GM15510 (cell line): ENCODE results near the gene PPA2.
A peak's percentile ranks its signal among the peaks of the same experiment; 100 is the strongest.

Experiments
- POLR2A ChIP-seq: IDR thresholded peaks from 3 replicates; pipeline ENCODE4 v1.6.1; 2011; ENCODE audit warnings: borderline replicate concordance; ENCODE audit not compliant: insufficient read length; ENCODE audit errors: extremely low read depth

PPA2 gene

DNA sequence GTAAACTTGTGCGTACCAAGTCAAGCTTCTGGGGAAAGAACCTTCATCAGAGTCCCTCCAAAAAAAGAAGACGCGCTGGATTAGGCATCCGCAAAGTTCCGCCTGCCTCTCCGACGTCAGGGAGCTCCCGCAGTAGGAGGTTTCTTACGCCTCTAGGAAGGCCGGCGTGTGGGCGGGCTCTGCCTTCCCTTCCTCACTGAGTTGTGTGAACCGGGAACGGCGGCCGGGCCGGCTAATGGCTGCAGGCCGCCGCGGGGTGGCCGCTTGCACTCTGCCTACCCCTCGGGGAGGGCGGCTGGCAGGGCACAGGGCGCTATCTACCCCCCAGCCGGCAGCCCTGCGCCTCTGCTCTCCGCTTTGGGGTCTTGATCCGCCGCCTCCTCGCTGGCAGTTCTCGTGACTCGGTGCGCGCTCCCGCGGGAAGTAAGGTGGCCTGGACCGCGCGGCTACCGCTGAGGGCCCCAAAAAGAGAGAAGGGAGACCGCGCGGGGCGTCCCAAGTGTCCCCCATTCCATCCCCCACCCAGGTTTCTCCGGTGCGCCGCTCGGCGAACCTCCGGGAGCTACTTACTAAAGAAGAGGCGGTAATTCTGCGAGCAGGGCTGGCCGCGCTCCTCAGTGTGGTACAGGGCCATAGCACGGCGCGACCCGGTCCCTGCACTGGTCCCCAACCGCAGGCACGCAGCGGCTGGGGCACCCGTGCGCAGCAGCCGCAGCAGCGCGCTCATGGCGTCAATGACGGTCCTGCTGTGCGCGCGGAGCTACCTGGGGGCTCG is at the start of gene PPA2:
TSS of gene PPA2 (minus strand) at position 739 of the 775 bp plus-strand sequence. CDS start at position 727, 12 bp downstream.
- TF ChIP-seq POLR2A, result peak; percentile 70

DNA sequence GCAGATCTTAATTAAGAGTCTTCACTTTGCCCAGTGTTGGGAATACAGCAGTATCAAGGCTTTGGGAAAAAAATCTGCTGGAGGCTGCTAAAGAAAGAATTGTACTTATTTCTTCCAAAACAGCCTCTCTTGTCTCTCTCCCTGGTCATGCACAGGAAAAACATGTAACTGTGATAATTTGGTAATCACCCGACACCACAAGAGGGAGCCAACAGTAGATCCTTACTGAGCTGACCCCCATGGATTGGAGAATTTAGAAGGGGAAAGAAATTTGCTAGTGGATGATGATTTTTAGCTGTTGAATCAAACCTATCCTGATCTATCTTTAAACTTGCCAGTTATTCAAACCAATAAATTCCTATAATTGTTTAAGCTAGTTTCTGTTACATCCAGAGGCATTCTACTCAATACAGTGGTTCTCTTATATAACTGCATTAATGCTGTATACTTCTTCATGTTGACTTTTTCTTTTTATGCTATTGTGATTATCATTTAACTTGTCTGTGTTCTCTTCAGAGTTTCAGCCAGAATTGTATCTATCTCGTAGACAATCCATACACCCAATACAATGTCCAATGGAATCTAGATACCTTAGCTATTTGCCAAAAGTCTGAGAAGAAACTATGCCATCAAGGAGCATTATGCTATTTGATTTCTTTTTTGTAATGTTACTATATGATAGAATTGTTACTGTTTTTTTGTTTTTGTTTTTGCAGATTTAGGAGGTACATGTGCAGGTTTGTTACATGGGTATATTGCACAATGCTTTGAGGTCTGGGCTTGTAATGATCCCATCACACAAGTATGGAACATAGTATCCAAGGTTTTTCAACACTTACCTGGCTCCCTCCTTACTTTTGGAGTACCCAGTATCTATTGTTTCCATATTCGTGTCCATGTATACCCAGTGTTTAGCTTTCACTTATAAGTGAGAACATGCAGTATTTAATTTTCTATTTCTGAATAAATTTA is 47.2 kb upstream of the PPA2 start:
- TF ChIP-seq POLR2A, result no peak

DNA sequence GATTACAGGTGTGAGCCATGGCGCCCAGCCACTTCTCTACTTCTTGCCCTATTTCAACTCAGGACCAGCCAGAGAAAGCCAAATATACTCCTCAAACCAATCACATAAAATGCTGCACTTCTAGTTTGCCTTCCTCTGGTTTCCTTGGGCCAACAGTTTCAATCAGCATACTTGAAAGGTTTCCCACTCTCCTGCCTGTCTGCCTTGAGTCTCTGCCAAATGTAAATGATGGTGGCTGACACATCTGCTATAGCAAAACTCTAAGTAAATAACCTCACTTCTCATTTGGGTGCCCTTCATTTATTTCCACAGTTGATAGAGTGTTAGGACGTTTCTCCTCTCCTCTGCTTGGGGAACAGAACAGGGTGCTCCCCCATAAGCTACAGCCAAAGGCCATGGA is 36.4 kb upstream of the PPA2 start:
- no peak for TF ChIP-seq POLR2A

DNA sequence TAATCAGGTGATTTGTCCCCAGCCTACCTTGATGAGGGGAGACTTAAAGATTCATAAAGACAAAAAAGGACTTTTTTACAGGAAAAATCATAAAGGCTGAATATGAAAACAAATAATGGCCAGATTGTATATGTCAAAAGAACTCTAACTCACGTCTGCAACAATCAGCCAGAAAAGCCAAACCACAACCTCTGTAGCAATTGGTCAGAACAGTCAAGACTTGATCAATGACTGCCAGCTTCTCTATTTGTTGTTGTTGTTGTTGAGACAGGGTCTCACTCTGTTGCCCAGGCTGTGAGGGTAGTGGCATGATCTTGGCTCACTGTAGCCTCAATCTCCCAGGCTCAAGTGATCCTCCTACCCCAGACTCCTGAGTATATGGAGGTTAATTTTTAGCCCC is 35.9 kb upstream of the PPA2 start:
- TF ChIP-seq POLR2A, result no peak

DNA sequence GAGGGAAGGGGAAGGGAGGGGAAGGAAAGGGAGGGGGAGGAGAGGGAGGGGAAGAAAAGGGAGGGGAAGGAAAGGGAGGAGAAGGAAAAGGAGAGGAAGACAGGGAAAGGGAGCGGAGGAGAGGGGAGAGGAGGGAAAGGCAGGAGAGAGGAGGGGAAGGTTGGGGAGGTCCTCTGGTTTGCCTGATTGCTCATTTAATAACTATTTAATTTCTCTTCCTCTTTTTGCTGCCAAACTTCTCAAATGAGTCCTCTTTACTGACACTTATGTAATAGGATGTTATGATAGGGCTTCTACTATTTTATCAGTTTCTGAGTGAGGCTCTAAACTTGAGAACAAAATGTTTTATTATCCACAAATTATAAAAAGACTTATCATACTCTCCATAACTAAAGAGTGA is 35.4 kb upstream of the PPA2 start:
- no peak for TF ChIP-seq POLR2A

DNA sequence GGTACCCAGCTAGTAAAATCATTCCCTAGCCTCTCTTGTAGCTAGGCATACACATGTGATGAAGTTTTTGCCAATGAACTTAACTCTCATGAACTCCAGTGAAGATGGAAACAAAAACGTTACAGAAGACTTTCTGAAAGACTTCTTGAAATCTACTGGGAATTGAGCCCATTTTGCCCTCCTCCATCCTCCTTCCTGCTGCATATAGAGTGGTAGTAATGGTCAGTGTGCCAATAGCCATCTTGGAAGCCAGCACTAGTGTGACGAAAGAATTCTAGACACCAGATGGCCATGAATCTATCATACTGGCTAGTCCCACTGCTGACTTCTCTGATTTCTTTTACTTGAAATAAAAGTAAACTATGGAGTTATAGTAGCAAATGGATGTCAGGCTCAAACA is 30.9 kb upstream of the PPA2 start:
- TF ChIP-seq POLR2A, result no peak

DNA sequence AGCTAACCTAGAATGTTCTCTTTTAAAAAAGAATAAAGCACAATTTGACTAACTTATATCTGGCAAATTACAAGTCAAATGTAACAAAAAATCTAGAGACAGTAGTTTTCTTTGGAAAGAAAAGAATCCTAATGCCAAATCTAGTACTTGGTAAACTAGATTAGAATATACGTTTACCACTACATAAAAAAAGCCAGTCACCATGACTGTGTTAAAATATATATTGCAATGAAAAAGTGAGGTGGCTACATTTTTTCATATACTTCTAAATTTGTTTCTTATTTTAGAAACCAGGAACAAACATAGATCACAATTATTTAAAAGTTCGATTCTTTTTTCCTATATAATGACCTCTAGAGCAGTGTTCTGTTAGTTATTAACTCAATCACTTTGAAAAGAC is 29.6 kb upstream of the PPA2 start:
- TF ChIP-seq POLR2A, result no peak

DNA sequence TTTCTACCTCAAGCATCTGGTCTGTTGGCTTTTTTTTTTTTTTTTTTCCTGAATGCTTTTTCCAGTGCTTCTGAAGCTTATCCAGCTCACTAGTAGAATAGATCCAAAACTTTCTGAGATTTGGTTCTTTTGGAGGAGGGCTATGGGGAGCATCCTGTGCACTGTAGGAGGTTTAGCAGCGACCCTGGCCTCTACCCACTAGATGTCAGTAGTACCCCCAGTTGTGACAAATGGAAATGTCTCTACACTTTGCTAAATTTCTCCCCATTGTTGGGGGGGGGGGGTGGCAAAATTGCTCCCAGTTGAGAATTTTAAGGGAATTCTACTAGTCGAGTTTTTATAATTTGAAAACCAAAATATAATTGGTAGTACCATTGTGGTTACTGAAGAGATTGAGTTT is 23.0 kb upstream of the PPA2 start:
- TF ChIP-seq POLR2A, result no peak

DNA sequence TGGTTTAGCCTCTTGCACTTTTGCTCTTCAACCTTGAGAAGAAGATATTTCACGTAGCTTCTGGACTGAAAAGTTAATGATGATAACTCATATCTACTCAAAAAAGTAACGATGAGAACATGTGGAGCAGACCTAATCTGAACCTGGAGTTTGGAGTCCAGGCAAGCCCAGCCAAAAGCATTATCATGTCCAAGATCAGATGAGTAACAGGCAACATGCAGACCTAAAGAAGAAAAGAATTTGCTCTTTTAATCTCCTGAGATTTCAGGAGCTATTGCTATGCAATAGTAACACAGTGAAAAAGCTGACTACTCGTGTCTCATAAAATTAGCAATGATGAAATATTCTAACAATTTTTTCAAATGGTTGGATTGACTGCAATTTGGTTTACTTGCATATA is 21.8 kb upstream of the PPA2 start:
- no peak for TF ChIP-seq POLR2A

DNA sequence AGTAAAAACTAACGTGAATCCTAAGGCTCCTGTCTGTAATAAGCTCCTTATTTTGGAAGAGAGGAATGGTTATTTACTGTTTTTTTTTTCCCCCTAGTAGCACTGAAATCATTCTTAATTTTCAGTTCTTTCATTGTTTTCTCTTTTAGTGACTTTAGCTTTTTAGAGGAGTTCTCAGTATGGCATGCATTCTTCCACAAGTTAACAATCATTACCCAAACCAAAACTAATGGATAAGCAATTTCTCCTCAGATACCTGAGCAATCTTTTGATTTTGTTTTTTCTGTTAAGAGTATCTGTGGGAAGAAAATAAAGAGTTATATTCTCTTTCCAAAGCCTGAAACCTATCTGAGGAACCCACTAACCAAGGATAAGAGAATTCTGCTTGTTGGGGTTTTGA is 16.7 kb upstream of the PPA2 start:
- TF ChIP-seq POLR2A, result no peak

DNA sequence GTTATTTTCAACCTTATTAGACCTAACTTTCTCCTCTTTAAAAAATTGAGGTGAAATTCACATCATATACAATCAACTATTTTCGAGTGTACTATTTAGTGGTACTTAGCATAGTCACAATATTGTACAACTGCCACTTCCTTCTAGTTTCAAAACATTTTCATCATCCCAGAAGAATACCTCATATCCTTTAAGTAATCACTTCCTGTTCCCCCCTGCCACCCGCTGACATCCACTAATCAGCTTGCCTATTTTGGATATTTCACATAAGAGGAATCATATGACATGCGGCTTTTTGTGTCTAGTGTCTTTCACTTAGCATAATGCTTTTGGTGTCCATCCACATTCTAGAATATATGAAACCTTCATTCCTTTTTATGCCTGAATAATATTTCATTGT is 10.0 kb upstream of the PPA2 start:
- no peak for TF ChIP-seq POLR2A

DNA sequence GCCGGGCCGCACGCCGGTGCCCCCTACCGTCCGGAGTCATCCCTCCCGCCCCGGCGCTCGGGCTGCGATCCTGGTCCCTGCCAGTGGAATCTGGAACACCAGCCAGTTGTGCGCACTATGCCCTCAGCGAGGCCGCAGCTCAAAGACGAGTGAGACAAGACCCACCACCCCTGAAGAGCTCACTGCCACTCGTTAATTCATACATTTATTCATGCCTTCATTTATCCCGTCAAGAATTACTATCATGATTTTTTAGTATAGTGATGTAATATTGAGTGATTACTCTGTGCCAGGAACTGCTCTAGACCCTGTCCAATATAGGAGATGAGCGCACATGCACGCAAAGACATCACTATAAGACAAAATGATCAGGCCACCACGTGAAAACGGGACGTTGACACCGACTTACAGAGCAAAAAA is 247 bp upstream of the PPA2 start:
- TF ChIP-seq POLR2A, result no peak

DNA sequence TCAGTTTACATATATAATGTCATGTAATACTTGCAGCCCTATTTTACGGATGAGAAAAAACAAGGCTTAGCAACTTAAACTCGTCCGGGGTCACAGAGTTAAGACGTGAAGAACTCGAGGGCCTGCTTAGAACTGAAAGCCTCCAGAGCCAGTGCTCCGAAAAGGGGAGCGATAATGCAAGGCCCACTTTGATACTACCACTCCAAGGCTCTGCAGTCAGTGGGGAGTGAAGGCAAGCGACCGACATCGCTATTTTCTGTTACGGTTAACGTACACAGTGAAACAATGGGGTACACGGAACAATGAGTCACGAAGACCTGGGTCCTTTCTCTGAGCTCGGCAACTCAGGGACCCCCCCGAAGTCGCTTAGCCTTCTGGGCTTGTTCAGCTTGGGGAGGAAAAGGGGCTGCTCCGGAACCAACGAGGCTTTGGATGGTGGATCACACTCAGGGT is 965 bp downstream of the PPA2 start:
- no peak for TF ChIP-seq POLR2A

DNA sequence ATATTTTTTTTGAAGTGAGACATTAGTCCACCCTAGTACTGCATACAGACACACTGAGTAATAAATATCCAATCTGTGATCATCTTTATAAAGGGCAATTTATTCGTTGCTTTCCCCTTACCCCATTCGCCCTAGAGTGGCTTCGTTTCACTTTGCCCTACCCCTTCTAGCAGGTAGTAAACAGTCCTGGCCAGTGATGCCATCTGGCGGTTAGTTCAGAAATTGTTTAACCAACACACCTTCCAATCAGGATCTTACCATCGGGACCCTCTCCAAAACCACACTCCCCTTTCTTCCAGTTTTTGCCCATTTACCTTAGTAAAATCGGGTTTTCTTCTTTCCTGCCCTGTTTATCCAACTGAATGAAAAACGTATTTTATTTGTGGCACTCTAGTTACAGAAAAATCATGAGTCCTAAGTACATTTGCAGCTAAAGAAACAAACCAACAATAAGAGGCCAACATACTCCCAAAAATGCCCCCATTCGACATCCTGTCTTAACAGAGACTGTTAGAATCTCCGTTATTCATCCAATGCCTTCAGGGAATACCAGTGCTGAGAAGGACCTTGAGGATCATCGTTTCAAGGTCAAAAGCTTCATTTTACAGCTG is 2.2 kb downstream of the PPA2 start:
- no peak for TF ChIP-seq POLR2A

DNA sequence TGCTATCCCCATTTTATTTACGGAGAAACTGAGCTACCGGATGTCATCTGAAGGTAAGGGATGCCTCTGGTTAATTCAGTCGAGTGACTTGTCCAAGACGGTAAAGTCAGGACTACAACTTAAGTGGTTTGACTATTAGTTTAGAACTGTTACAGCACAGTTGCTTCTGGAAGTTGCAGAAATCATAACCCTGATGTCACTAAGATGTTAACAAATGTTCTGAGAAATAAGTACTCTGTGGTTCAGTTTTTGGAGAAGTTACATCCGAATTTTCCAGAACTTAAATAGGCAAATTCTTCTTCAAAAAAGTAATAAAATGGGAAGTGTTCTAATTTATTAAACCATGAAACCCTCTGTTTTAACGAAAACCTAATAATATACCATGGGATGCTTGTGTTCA is 3.1 kb downstream of the PPA2 start:
- no peak for TF ChIP-seq POLR2A

DNA sequence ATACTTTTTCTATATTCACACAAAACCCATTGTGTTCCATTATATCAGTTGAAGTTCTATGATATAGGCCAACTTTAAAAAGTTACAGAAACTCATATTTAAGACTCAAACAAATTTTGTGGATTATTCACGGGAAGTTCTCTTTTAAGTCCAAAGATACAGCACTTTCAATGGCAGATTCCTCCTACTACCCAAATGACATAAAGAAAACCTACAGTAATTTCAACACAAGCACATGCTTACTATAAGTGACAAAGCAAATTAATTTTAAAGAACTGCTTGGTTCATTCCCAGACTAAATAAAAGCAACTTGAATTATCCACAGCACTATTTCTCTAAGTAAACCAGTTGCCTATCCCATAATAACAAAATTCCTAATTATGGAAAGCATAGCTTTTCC is 4.1 kb downstream of the PPA2 start:
- TF ChIP-seq POLR2A, result no peak

DNA sequence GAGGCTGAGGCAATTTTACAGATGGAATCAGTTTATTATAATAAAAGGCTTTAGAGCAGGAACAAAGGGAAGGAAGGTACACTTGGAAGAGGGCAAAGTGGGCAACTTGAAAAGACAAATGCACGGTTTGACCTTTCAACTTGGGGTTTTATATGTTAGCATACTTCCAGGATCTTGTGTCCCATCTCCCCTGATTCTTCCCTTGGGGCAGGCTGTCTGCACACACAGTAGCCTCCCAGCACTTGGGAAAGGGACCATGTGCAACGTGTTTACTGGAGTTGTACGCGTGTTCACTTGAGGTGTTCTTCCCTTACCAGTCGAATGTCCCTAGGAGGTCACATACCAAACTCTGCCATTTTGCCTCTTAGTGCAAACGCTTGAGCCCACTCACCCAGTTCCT is 7.3 kb downstream of the PPA2 start:
- no peak for TF ChIP-seq POLR2A
